Effector CD4-positive, alpha-beta T cell (primary cell): ENCODE results near the gene TSPAN11.
"Not testable (repeated sequence)": the region's sequence is repeated elsewhere in the genome, so short reads cannot be mapped to it uniquely, and the experiment has no call there.

Experiments
- DNase-seq: peaks from one replicate; pipeline ENCODE4 v3.0.0-alpha.2; 2020

Gene TSPAN11

DNA sequence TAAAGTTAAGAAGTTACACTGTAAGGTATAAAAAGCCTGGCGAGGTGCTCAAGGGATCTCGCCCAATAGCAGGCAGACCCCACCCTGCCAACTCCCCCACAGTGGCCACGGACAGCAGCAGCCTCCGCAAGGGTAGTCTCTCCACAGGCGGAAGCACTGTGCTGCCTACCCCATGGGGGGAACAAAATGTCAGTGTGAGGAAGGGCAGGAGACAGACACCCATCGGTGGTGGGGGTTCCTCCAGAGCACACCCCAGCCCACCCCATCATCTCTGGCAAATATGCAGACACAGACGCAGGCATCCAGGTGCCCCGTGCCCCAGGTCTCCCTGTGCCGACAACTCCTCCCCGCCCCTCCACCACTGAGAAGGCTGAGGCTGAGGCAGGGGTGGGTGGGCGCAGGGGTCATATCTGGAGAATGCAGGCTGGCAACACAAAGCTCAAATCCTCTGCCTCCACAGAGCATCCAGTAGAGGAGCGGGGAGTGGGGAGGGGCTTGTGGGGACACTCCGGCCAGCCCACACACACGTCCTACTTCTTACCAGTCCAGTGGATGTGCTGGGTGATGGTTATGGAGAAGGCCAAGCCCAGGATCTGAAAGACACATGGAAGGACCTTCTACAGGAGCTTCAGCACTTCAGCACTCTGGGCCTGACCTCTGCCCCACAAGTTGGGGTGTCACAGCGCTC lies 78.9 kb downstream of the TSPAN11 start:
- DNase-seq = no peak

DNA sequence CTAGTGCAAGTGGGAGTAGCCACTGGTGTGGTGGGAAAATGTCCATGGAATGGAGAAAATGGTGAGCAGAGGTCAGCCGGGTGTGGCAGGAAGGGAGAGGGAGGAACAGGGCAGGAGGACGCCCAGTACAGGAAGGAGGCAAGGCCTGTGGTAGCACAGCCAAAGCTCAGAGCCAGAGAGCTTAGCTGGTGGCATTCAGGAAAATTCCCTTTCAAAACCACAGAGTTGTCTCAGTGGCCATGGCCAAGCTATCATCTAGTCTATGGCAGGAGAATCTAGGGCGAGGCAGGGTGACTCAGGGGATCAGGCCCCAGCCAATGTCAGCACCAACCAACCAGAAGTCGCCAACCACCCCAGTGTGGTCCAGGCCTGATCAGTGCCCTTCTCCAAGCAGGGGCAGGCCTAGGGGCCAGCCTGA lies 79.4 kb downstream of the TSPAN11 start:
- DNase-seq = no peak

DNA sequence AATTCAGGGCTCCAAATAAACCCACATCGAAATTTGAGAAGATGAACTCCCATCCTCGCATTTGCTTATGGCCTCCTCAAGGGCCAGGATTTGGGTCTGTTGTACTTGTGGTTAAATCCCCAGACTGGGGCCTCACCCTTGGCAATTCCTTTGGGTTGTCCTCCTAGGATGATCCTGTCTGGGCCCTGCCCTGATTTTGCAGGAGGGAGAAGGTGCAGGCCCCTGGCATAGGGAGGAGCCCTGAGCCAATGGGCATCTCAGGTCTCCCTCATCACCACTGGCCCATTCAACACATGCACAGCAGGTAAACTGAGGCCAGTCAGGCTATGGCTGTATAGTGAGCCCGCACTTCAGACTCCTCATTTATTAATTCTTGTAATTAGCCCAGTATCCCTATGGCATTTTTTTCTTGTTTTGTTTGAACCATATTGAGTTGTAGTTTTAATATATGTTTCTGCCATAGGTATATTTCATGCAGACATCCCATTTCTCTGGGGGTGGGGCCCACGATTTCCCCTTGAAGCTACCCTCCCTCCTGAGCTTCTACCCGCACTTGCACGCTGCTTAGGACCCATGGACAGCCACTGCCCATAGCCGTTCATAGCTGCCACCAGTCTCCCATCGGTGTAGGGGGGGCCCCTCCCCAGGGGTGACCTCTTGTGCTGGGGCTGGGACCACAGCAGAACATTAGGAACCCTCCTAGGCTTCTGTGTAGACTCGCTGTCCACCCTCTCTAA lies 80.0 kb downstream of the TSPAN11 start:
- no peak for DNase-seq

DNA sequence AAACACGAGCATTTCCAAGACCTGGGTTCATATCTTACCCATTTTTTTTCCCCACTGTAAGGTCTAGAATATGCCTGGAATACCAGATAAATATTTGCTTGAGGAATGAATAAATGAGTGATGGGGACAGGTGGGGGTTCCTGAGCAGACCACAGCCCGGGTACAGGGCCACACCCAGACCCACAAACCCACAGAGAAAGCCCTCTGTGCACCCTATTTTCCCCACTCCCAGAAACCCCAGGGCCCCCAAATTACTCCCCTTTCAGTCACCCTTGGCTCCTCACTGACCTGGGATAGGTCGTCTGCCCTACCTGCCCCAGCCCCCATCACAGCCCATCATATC lies 80.6 kb downstream of the TSPAN11 start:
- DNase-seq = no peak

GRCh38 chr12:31007636-31008175 lies 81.2 kb downstream of the TSPAN11 start:
- no peak for DNase-seq

GRCh38 chr12:31008241-31008761 lies 81.8 kb downstream of the TSPAN11 start:
- DNase-seq = no peak

- no peak for DNase-seq
Measured at GRCh38 chr12:31008961-31009840, 82.7 kb downstream of the TSPAN11 start.

- no peak for DNase-seq
Measured at GRCh38 chr12:31009976-31010375, 83.4 kb downstream of the TSPAN11 start.

- DNase-seq = no peak
Measured at GRCh38 chr12:31011336-31011735, 84.8 kb downstream of the TSPAN11 start.

GRCh38 chr12:31011746-31012566 lies 85.4 kb downstream of the TSPAN11 start:
- no peak for DNase-seq

- not testable (repeated sequence) for DNase-seq
Measured at GRCh38 chr12:31012567-31012891, 86.0 kb downstream of the TSPAN11 start.

GRCh38 chr12:31015215-31015614 lies 88.7 kb downstream of the TSPAN11 start:
- no peak for DNase-seq

DNA sequence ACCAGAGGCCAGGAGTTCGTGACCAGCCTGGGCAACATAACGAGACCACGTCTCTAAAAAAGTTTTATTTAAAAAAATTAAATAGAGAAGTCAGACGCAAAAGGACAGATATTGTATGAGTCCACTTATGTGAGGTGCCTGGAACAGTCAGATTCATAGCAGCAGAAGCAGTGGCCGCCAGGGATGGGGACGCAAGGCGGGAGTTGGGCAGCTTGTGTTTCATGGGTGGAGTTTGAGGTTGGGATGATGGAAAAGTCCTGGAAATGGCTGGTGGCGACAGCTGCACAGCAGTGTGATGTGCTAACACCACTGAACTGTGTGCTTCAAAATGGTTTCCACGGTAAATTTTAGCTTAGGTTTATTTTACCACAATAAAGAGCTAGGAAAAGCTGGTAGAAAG lies 89.5 kb downstream of the TSPAN11 start:
- DNase-seq = no peak

- no peak for DNase-seq
Measured at GRCh38 chr12:31017535-31017934, 91.0 kb downstream of the TSPAN11 start.

GRCh38 chr12:31018106-31018789 lies 91.7 kb downstream of the TSPAN11 start:
- no peak for DNase-seq

GRCh38 chr12:31018790-31019505 lies 92.4 kb downstream of the TSPAN11 start:
- DNase-seq = no peak

GRCh38 chr12:31019561-31019960 lies 93.0 kb downstream of the TSPAN11 start:
- no peak for DNase-seq

DNA sequence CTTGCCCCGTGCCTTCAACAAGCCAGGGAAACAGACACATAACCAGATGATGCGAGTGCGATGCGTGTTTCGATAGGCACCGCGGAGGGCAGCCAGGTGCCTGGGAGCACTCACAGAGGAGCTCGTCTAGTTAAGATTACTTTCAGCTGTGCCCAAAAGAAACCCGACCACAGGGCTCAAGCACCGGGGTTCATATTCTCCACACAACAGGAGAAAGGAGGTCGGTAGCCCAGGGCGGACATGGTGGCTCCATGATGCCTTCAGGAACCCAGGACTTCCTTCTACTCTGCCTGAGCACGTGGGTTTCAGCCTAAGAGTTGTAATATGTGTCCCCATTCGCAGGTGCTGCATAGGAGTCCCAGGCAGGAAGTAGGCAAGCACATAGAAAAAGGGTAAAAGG lies 93.4 kb downstream of the TSPAN11 start:
- DNase-seq = no peak

GRCh38 chr12:31020385-31021166 lies 94.0 kb downstream of the TSPAN11 start:
- DNase-seq = no peak

GRCh38 chr12:31021181-31021580 lies 94.6 kb downstream of the TSPAN11 start:
- DNase-seq = no peak
